ENCODE data around the gene TPTE. TPM values are rescaled to one million over a fixed set of nuclear protein-coding genes. Genes with fewer than 3 reads are reported as not detected.
"Not testable (repeated sequence)": the region's sequence is repeated elsewhere in the genome, so short reads cannot be mapped to it uniquely, and the experiment has no call there.

TPTE gene
- total and polyA plus RNA-seq, 2 donors (not counting 3 experiments of a cell fraction or from before 2014, with no cell fraction given): not detected

DNA sequence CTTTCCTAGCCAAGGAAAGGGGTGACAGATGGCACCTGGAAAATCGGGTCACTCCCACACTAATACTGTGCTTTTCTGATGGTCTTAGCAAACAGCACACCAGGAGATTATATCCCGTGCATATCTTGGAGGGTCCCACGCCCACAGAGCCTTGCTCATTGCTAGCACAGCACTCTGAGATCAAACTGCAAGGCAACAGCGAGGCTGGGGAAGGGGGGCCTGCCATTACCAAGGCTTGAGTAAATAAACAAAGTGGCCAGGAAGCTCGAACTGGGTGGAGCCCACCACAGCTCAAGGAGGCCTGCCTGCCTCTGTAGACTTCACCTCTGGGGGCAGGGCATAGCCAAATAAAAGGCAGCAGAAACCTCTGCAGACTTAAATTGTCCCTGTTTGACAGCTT is 109.9 kb downstream of the TPTE start:
- CTCF ChIA-PET; H3K36me3 ChIP-seq (ENCODE audit: control insufficient read depth in 2 of 2, extremely low read depth in 1 of 2, insufficient read depth in 2 of 2, low read length in 2 of 2); H3K9me1 ChIP-seq (replicated peaks; ENCODE audit: control insufficient read depth, extremely low read depth, insufficient read depth, low read length); DNase-seq (ENCODE audit: low read depth, low spot score); H4K20me1 ChIP-seq (replicated peaks; ENCODE audit: control insufficient read depth, extremely low read depth, insufficient read depth, low read length); H2AFZ ChIP-seq (ENCODE audit: low read depth, low read length); BruUV-seq (replicated peaks); intact Hi-C loops (cut with micrococcal nuclease); H3K4me2 ChIP-seq (ENCODE audit: insufficient read depth, low read length); H3K4me3 ChIP-seq (replicated peaks in 1 of 3; ENCODE audit: insufficient read depth in 1 of 3, low read depth in 1 of 3, low read length in 3 of 3); H3K9ac ChIP-seq (replicated peaks; ENCODE audit: extremely low read depth, insufficient read depth, low read length); FAIRE-seq; dilution Hi-C loops (cut with MboI; ENCODE audit: extremely low pct_ligation_motif_present, low sequenced_read_pairs); H3K4me1 ChIP-seq (ENCODE audit: control insufficient read depth, extremely low read depth, insufficient read depth, low read length); H3K9me3 ChIP-seq (replicated peaks; ENCODE audit: control insufficient read depth, insufficient read depth, low read length); POLR2A ChIA-PET; H3K79me2 ChIP-seq (ENCODE audit: control insufficient read depth, insufficient read depth, low read length); H3K27me3 ChIP-seq (ENCODE audit: control insufficient read depth in 2 of 2, insufficient read depth in 2 of 2, low read length in 2 of 2); H3K27ac ChIP-seq (ENCODE audit: insufficient read depth, low read depth, low read length): not testable (repeated sequence)

DNA sequence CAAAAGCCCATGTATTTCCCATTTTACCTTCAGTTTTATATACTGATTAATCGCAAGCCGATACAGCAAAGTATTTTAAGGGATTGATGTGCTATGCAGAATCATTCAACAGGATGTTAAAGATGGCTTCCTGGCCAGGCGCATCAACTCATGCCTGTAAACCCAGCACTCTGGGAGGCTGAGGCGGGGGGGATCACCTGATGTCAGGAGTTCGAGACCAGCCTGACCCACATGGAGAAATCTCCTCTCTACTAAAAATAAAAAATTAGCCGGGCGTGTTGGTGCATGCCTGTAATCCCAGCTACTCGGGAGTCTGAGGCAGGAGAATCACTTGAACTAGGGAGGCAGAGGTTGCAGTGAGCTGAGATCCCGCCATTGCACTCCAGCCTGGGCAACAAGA is 116.8 kb downstream of the TPTE start:
- BruUV-seq (replicated peaks); H4K20me1 ChIP-seq (replicated peaks; ENCODE audit: control insufficient read depth, extremely low read depth, insufficient read depth, low read length); POLR2A ChIA-PET; H3K4me3 ChIP-seq (replicated peaks in 1 of 3; ENCODE audit: insufficient read depth in 1 of 3, low read depth in 1 of 3, low read length in 3 of 3); CTCF ChIA-PET; H3K4me1 ChIP-seq (ENCODE audit: control insufficient read depth, extremely low read depth, insufficient read depth, low read length); H3K4me2 ChIP-seq (ENCODE audit: insufficient read depth, low read length); H2AFZ ChIP-seq (ENCODE audit: low read depth, low read length); DNase-seq (ENCODE audit: low read depth, low spot score); H3K27ac ChIP-seq (ENCODE audit: insufficient read depth, low read depth, low read length); dilution Hi-C loops (cut with MboI; ENCODE audit: extremely low pct_ligation_motif_present, low sequenced_read_pairs); H3K79me2 ChIP-seq (ENCODE audit: control insufficient read depth, insufficient read depth, low read length); FAIRE-seq; H3K27me3 ChIP-seq (ENCODE audit: control insufficient read depth in 2 of 2, insufficient read depth in 2 of 2, low read length in 2 of 2); H3K36me3 ChIP-seq (ENCODE audit: control insufficient read depth in 2 of 2, extremely low read depth in 1 of 2, insufficient read depth in 2 of 2, low read length in 2 of 2); H3K9me1 ChIP-seq (replicated peaks; ENCODE audit: control insufficient read depth, extremely low read depth, insufficient read depth, low read length); H3K9ac ChIP-seq (replicated peaks; ENCODE audit: extremely low read depth, insufficient read depth, low read length); intact Hi-C loops (cut with micrococcal nuclease): not testable (repeated sequence)
- peaks cover 25% of the 10 kb centered on the region for H3K9me3 ChIP-seq (replicated peaks; ENCODE audit: control insufficient read depth, insufficient read depth, low read length)

DNA sequence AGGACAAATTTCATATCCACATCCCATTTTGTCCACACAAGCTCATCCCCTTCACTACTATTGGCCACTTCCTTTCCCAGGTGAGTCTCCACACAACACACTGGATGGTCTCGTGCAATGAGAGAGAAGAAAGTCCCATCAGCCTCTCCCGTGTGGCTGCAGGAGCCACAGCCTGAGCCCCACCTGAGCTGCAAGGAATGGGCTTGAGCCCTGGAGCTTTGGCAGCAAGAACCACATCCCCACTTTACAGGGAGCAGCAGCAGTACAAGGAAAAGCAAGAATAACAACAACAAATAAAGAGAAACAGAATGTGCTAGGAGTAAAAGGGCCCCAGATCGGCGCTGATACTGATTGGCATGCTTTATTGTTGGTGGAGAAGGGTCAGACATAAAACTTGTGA is 117.7 kb downstream of the TPTE start:
- no peaks in the 10 kb centered on the region for H4K20me1 ChIP-seq (replicated peaks; ENCODE audit: control insufficient read depth, extremely low read depth, insufficient read depth, low read length)
- dilution Hi-C loops (cut with MboI; ENCODE audit: extremely low pct_ligation_motif_present, low sequenced_read_pairs) (no loop called here), intact Hi-C loops (cut with micrococcal nuclease) (no loop called here)
- TF ChIP-seq FOS (IDR thresholded peaks at IDR 0.05; ENCODE audit: borderline replicate concordance, insufficient read depth, low read length): no peak
- TF ChIP-seq, protein P1, sequence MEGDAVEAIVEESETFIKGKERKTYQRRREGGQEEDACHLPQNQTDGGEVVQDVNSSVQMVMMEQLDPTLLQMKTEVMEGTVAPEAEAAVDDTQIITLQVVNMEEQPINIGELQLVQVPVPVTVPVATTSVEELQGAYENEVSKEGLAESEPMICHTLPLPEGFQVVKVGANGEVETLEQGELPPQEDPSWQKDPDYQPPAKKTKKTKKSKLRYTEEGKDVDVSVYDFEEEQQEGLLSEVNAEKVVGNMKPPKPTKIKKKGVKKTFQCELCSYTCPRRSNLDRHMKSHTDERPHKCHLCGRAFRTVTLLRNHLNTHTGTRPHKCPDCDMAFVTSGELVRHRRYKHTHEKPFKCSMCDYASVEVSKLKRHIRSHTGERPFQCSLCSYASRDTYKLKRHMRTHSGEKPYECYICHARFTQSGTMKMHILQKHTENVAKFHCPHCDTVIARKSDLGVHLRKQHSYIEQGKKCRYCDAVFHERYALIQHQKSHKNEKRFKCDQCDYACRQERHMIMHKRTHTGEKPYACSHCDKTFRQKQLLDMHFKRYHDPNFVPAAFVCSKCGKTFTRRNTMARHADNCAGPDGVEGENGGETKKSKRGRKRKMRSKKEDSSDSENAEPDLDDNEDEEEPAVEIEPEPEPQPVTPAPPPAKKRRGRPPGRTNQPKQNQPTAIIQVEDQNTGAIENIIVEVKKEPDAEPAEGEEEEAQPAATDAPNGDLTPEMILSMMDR (IDR thresholded peaks at IDR 0.05; ENCODE audit: extremely low read depth in 1 of 2, insufficient read depth in 1 of 2, low read depth in 1 of 2, low read length in 2 of 2): no peak
- TF ChIP-seq, protein P2, sequence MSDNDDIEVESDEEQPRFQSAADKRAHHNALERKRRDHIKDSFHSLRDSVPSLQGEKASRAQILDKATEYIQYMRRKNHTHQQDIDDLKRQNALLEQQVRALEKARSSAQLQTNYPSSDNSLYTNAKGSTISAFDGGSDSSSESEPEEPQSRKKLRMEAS (IDR thresholded peaks at IDR 0.05; ENCODE audit: insufficient read depth, insufficient read length): no peak
- no peak for TF ChIP-seq POLR2A (IDR thresholded peaks at IDR 0.05; ENCODE audit: low read depth, low read length)
- TF ChIP-seq GATA2 (IDR thresholded peaks at IDR 0.05; ENCODE audit: insufficient read depth, insufficient read length, low read depth, low read length): no peak
- TF ChIP-seq MYC (IDR thresholded peaks at IDR 0.05; ENCODE audit: low read depth, low read length): no peak
- no peak for TF ChIP-seq POLR2AphosphoS5 (IDR thresholded peaks at IDR 0.05; ENCODE audit: insufficient read depth, low read depth, low read length)
- DNase-seq (ENCODE audit: low read depth, low spot score) (no peak), FAIRE-seq (no peak)
- no peaks in the 10 kb centered on the region for H3K4me1 ChIP-seq (ENCODE audit: control insufficient read depth, extremely low read depth, insufficient read depth, low read length)
- no peak overlapping the region for H3K4me2 ChIP-seq (ENCODE audit: insufficient read depth, low read length)
- H3K9me3 ChIP-seq (replicated peaks; ENCODE audit: control insufficient read depth, insufficient read depth, low read length): peaks cover 27% of the 10 kb centered on the region
- H3K36me3 ChIP-seq (ENCODE audit: control insufficient read depth in 2 of 2, extremely low read depth in 1 of 2, insufficient read depth in 2 of 2, low read length in 2 of 2): no peaks in the 10 kb centered on the region
- H2AFZ ChIP-seq (ENCODE audit: low read depth, low read length): no peak overlapping the region
- H3K27me3 ChIP-seq (ENCODE audit: control insufficient read depth in 2 of 2, insufficient read depth in 2 of 2, low read length in 2 of 2): no peaks in the 10 kb centered on the region
- CTCF ChIA-PET: no interaction called here
- BruUV-seq (replicated peaks): no TSS peak
- no peak overlapping the region for H3K27ac ChIP-seq (ENCODE audit: insufficient read depth, low read depth, low read length)
- H3K9me1 ChIP-seq (replicated peaks; ENCODE audit: control insufficient read depth, extremely low read depth, insufficient read depth, low read length): no peaks in the 10 kb centered on the region
- no peaks in the 10 kb centered on the region for H3K79me2 ChIP-seq (ENCODE audit: control insufficient read depth, insufficient read depth, low read length)
- H3K4me3 ChIP-seq (replicated peaks in 1 of 3; ENCODE audit: insufficient read depth in 1 of 3, low read depth in 1 of 3, low read length in 3 of 3): no peak overlapping the region
- no peak overlapping the region for H3K9ac ChIP-seq (replicated peaks; ENCODE audit: extremely low read depth, insufficient read depth, low read length)
- POLR2A ChIA-PET: no interaction called here

All from endothelial cell of umbilical vein (primary cell).